NCI-H2171 treated with DMSO at 0.1 percent for 48 hours (cell line): Measurements from ENCODE around the gene RPS26.
"Not testable (repeated sequence)": the region's sequence is repeated elsewhere in the genome, so short reads cannot be mapped to it uniquely, and the experiment has no call there.

Experiments used
- DNase-seq: peaks from one replicate; lab custom pipeline; 2025; lab: John Stamatoyannopoulos, UW

Gene RPS26

GRCh38 chr12:56041552-56042429, at the start of gene RPS26:
RPS26 (plus strand) TSS chr12:56041918; CDS start chr12:56042167, 249 bp downstream.
- peak; percentile 99 for DNase-seq

GRCh38 chr12:55993230-55993853, 48.4 kb upstream of the RPS26 start:
- no peak for DNase-seq

DNA sequence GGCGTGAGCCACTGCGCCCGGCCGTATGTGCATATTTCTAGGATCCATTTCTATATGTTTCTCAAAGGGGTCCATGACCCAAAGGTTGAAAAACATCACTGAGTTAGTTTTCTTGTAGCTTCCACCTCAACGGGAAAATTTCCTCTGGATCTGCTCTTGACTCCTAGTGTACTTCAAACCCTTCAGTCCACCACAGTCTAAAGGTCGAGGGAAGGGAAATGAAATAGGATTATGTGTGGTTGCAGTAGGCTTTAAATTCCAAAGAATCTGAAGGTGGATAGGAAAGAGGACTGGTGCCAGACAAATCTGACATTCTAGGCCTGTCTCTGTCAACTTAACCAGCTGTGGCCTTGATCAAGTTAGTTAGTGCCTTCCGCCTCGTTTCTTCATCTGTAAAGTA, 46.4 kb upstream of the RPS26 start:
- no peak for DNase-seq

- peak; percentile 71 for DNase-seq
Measured at GRCh38 chr12:55996201-55996714, 45.5 kb upstream of the RPS26 start.

GRCh38 chr12:55996715-55997534, 44.8 kb upstream of the RPS26 start, which contains the start of gene SUOX:
SUOX (plus strand) TSS chr12:55997276; CDS start chr12:56002222, 4,946 bp downstream.
- DNase-seq = peak; percentile 46

DNA sequence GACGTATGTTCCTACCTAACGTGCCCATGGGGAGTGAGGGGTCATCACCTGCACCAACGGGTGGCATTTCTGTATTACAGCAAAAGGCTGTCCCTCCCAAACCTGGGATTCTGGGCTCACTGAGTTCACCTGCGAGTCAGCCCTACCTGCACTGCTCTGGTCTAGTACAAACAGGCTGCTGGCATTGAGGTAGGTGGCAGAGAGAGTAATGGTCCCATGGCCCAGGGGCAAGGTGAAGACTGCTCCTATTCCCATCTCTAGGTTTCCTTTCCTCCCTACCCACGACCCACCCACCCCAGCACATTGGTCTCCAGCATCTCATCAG, 44.2 kb upstream of the RPS26 start:
- DNase-seq = no peak

- not testable (repeated sequence) for DNase-seq
Measured at GRCh38 chr12:55999522-55999921, 42.2 kb upstream of the RPS26 start.

DNA sequence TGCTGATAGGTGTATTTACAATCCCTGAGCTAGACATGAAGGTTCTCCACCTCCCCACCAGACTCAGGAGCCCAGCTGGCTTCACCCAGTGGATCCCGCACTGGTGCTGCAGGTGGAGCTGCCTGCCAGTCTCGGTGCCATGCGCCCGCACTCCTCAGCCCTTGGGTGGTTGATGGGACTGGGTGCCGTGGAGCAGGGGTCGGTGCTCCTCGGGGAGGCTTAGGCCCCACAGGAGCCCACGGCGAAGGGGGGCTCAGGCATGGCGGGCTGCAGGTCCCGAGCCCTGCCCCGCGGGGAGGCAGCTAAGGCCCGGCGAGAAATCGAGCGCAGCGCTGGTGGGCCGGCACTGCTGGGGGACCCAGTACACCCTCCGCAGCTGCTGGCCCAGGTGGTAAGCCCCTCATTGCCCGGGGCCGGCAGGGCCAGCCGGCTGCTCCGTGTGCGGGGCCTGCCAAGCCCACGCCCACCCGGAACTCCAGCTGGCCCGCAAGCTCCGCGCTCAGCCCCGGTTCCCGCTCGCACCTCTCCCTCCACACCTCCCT, 41.6 kb upstream of the RPS26 start:
- DNase-seq = not testable (repeated sequence)

DNA sequence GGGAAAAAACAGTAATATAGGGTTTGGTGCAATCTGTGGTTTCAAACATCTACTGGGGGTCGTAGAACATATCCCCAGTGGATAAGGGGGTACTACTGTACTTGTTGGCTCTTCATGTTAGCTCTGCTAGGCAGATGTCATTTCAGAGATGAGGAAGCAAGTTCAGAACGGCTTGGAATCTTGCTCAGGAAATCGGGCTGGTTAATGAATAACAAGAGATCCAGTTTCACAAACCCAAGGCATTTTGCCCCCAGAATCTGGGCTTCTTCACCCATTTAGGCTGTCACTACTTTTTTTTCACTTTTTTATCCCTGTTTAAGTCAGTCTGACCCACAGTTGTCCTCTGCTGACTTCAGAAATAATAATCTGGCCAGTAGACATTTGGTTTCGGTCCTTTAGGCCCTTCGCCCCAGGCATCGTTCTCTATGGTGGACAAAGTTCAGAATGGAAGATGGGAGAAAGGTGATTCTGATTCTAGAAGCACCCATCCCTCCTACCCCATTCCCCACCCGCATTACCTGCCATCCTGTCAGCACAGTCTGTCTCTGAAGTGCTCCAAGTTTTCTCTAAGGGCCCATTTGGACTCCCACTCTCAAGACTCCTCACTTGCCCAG, 40.1 kb upstream of the RPS26 start:
- DNase-seq = no peak

GRCh38 chr12:56003376-56003775, 38.3 kb upstream of the RPS26 start:
- DNase-seq = not testable (repeated sequence)

GRCh38 chr12:56004211-56004610, 37.5 kb upstream of the RPS26 start:
- no peak for DNase-seq

- peak; percentile 79 for DNase-seq
Measured at GRCh38 chr12:56007564-56008559, 33.9 kb upstream of the RPS26 start.

DNA sequence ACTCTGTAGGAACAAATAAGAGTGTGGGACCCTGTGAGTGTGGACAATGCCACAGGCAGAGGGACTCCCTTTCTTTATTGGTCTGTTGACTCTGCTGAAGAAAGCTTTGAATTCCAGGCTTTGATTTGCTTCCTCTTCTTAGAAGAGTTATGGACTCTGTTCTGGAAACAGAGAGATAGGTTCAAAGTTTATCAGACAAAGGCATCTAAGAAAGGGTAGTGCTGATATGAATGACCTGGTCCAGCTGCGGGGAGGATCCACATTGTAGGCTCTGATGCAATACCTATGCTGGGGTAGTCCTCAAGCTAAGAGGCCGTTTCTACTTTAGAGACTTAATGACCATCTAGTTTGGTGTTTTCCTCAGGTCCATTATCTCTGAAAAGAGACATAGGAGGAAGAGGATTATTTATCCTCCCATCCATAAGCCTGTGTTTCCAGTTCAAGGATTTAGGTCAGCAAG, 31.6 kb upstream of the RPS26 start:
- no peak for DNase-seq

DNA sequence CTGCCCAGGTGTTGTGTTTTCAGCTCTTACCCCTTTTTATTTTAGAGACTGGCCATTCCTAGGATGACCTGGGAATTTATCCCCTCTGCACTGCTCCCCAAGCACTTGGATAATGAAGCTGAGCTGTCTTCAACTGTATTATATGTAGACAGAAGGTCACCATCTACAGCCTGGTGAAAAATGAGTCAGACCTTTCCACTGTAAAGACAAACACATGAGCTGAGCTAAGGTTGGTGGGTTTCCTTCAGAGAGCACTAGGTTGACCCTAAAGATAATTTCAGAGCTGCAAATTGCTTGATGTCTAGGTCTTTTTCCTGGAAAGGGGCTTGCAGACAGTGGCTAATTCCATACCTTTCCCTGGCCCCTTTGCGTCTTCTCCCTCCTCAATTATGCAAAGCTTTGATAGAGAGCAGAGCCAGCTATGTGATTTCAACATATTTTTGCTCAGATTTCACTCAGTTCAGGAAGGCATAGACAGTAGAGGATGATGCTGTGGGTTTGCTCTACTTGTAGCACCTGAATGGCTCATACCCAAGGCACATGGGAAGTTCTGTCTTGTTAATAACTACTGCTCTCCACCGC, 30.1 kb upstream of the RPS26 start:
- no peak for DNase-seq

- DNase-seq = no peak
Measured at GRCh38 chr12:56013482-56013881, 28.2 kb upstream of the RPS26 start.

DNA sequence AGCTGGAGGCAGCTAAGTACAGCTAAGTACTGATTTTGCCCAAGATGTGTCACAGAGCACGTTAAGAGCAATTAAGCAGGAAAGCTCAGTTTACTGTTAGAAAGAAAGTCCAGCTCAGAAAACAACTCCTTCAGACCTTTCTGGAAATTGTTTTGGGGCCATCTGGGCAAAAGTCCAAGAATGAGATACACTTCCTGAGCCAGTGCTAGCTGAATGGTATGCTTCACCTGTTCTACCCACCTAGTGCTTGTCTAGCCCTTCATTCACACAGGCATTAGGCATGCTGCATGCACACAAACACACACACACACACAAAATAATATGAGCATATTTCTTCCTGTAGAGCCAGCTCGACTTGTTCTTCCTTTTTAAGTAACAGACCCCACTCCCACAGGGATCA, 27.5 kb upstream of the RPS26 start:
- DNase-seq = no peak

DNA sequence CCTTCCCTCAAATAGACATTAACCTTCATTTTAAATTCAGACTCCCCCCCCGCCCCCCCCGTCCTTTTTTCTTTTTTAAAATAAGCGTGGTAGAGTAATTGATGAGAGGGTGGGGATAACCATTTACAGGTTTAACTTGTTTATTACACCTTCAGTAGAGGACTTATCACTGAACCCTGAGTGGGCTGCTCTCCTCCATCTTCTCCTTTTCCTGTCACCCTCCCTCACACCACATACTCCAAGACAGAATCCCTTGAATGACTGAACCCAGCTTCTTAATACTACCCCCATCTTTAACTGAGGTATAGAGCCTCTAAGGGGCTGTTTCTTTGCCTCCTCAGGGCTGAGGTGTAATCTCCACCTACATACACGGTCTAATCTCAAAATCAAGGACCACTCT, 24.5 kb upstream of the RPS26 start:
- DNase-seq = no peak

DNA sequence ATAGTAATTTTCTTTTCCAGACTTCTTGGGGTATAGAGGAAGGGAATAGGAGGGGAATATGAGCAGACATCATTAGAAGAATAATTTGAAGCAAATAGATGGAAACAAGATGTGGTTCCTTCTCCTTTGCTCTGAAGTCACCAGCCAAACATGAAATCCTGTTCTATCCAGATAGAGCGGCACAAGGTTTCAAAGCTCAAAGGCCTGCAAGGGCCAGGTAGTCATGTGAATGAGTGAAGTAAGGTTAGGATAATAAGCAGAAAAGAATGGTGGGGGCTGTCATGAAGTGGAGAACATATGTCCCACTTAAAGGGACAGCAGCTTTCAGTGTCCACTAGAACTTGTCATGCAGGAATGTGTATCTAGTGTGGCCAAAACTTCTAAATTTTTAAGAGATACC, 23.4 kb upstream of the RPS26 start:
- no peak for DNase-seq

- no peak for DNase-seq
Measured at GRCh38 chr12:56020423-56021184, 21.1 kb upstream of the RPS26 start, which contains the start of gene IKZF4. IKZF4 (plus strand) TSS chr12:56021043; CDS start chr12:56021494, 451 bp downstream.
